ENCODE measurements around the gene SDCBP2. TPM values are rescaled to one million over a fixed set of nuclear protein-coding genes. Genes with fewer than 3 reads are reported as not detected.

SDCBP2 gene
- total RNA-seq, 1 donor from 2014 or later = 4.6 TPM

DNA sequence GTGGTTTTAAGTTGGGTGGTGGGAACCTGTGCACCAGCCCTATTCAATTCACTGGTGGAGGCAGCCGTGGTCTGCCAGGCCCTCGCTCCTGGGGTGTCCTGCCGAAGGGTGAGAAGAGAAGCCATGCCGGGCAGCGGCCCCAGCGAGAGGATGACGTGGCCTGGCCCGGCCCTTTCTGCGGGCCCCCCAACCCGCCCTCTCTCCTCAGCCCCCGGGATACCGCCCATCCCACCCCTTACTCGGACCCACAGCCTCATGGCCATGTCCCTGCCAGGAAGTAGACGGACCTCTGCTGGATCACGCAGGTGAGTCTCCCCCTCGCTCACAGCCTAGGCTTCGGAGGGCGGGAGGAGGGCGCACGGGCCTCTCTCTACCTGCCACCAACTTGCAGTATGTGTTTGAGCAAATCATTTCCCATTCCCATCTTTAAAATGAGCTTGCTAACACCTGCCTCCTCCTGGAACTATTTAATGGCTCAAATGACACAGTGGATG is 32.8 kb downstream of the SDCBP2 start:
- peaks cover 8% of the 10 kb centered on the region for H3K4me1 ChIP-seq (ENCODE audit: insufficient read depth, low read length)
- H3K9me3 Mint-ChIP-seq (ENCODE audit: unreplicated experiment) = no peaks in the 10 kb centered on the region
- H3K9me3 ChIP-seq (ENCODE audit: insufficient read depth, low read depth, low read length) = no peaks in the 10 kb centered on the region
- H3K4me2 ChIP-seq (ENCODE audit: low read length) = no peak overlapping the region
- H3K27ac Mint-ChIP-seq (ENCODE audit: unreplicated experiment) = no peak overlapping the region
- no peak overlapping the region for H3K4me3 Mint-ChIP-seq (ENCODE audit: unreplicated experiment)
- peaks cover 3% of the 10 kb centered on the region for H3K27me3 Mint-ChIP-seq (ENCODE audit: low read depth, unreplicated experiment)
- FAIRE-seq (no peak), DNase-seq (ENCODE audit: low read depth) (no peak)
- H2AFZ ChIP-seq (ENCODE audit: low read depth, low read length) = no peak overlapping the region
- H3K36me3 ChIP-seq (ENCODE audit: insufficient read depth, low read length) = no peaks in the 10 kb centered on the region
- peaks cover 13% of the 10 kb centered on the region for H3K4me1 Mint-ChIP-seq (ENCODE audit: low read depth, unreplicated experiment)
- H3K79me2 ChIP-seq (ENCODE audit: insufficient read depth, low read length) = no peaks in the 10 kb centered on the region
- peaks cover 19% of the 10 kb centered on the region for H3K36me3 Mint-ChIP-seq (ENCODE audit: low read depth, unreplicated experiment)
- H3K9ac ChIP-seq (ENCODE audit: low read length) = no peak overlapping the region
- H4K20me1 ChIP-seq (ENCODE audit: insufficient read depth, low read length) = peaks cover 12% of the 10 kb centered on the region
- no peaks in the 10 kb centered on the region for H3K27me3 ChIP-seq (ENCODE audit: insufficient read depth, low read length)
- no peak overlapping the region for H3K27ac ChIP-seq (ENCODE audit: low read depth, low read length)
- H3K4me3 ChIP-seq (ENCODE audit: insufficient read depth, low read depth, low read length) = no peak overlapping the region
- TF ChIP-seq, protein P1, sequence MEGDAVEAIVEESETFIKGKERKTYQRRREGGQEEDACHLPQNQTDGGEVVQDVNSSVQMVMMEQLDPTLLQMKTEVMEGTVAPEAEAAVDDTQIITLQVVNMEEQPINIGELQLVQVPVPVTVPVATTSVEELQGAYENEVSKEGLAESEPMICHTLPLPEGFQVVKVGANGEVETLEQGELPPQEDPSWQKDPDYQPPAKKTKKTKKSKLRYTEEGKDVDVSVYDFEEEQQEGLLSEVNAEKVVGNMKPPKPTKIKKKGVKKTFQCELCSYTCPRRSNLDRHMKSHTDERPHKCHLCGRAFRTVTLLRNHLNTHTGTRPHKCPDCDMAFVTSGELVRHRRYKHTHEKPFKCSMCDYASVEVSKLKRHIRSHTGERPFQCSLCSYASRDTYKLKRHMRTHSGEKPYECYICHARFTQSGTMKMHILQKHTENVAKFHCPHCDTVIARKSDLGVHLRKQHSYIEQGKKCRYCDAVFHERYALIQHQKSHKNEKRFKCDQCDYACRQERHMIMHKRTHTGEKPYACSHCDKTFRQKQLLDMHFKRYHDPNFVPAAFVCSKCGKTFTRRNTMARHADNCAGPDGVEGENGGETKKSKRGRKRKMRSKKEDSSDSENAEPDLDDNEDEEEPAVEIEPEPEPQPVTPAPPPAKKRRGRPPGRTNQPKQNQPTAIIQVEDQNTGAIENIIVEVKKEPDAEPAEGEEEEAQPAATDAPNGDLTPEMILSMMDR (IDR thresholded peaks at IDR 0.05; ENCODE audit: insufficient read depth, low read depth, low read length) = no peak
- no peak for TF ChIP-seq EZH2 (IDR thresholded peaks at IDR 0.05; ENCODE audit: insufficient read depth, low read length)

DNA sequence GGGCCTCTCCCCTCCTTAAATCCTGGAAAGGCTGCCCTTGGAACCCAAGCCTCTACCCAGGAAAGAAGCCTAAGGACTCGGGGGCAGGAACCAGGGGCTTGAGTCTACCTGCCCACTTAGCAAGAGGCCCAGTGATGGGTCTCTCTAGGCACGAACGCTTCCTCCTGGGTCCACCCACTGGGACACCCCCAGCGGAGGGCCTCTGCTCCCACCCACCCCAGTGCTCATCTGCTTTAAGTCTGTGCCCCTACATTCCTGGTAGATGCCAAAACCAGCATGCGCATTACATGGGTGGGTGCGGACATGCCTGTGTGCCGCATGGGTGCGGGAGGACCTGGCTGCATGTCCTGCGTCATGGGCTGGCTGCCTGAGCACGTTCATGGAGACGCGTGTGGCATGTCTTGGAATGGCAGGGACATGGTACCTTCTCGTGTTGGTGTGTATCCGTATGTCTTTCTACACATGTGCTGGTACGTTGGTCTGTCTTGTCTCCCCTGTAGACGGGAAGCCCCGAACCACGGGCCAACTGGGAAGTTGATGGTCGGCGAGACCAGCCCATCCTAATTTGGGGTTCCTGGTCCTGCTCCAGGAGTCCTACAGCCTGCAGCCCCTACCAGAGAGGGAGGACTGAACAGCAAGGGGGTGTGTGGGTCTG is 33.5 kb downstream of the SDCBP2 start:
- no peak for TF ChIP-seq EZH2 (IDR thresholded peaks at IDR 0.05; ENCODE audit: insufficient read depth, low read length)
- TF ChIP-seq, protein P1 (IDR thresholded peaks at IDR 0.05; ENCODE audit: insufficient read depth, low read depth, low read length) = no peak
- H3K27ac Mint-ChIP-seq (ENCODE audit: unreplicated experiment) = no peak overlapping the region
- H3K36me3 Mint-ChIP-seq (ENCODE audit: low read depth, unreplicated experiment) = peaks cover 16% of the 10 kb centered on the region
- Histone ChIP-seq H3K9ac (ENCODE audit: low read length) (no peak overlapping the region), H3K36me3 (ENCODE audit: insufficient read depth, low read length) (no peaks in the 10 kb centered on the region), H4K20me1 (ENCODE audit: insufficient read depth, low read length) (peaks cover 12% of the 10 kb centered on the region), H3K27me3 (ENCODE audit: insufficient read depth, low read length) (no peaks in the 10 kb centered on the region), H3K27ac (ENCODE audit: low read depth, low read length) (no peak overlapping the region), H3K9me3 (ENCODE audit: insufficient read depth, low read depth, low read length) (no peaks in the 10 kb centered on the region), H2AFZ (ENCODE audit: low read depth, low read length) (no peak overlapping the region), H3K79me2 (ENCODE audit: insufficient read depth, low read length) (no peaks in the 10 kb centered on the region), H3K4me3 (ENCODE audit: insufficient read depth, low read depth, low read length) (no peak overlapping the region), H3K4me2 (ENCODE audit: low read length) (no peak overlapping the region), H3K4me1 (ENCODE audit: insufficient read depth, low read length) (peaks cover under 1% of the 10 kb centered on the region)
- no peak for FAIRE-seq
- peaks cover 12% of the 10 kb centered on the region for H3K4me1 Mint-ChIP-seq (ENCODE audit: low read depth, unreplicated experiment)
- no peak overlapping the region for H3K4me3 Mint-ChIP-seq (ENCODE audit: unreplicated experiment)
- no peaks in the 10 kb centered on the region for H3K9me3 Mint-ChIP-seq (ENCODE audit: unreplicated experiment)
- H3K27me3 Mint-ChIP-seq (ENCODE audit: low read depth, unreplicated experiment) = peaks cover 3% of the 10 kb centered on the region
- no peak for DNase-seq (ENCODE audit: low read depth)

DNA sequence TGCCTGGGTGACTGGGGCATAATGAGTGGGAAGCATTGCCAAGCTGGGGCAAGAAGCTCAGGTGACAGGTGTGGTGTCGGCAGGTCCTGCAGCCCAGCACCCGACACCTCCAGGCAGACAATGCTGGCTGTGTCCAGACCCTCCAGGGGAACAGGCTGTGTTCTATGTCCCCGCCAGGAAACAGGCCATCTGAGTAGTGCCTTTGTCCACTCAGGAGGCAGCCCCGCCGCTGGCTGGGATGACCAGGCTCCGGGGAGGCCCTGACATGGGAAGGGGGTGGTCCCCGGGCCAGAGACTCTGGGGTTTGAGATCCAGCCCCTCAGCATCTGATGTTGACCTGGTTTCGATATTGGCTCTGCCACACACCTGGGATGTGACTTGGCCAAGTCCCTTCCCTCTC is 34.4 kb downstream of the SDCBP2 start:
- TF ChIP-seq EZH2 (IDR thresholded peaks at IDR 0.05; ENCODE audit: insufficient read depth, low read length) = no peak
- TF ChIP-seq, protein P1 (IDR thresholded peaks at IDR 0.05; ENCODE audit: insufficient read depth, low read depth, low read length) = no peak
- H3K27me3 Mint-ChIP-seq (ENCODE audit: low read depth, unreplicated experiment) = peaks cover 3% of the 10 kb centered on the region
- Histone ChIP-seq H2AFZ (ENCODE audit: low read depth, low read length) (no peak overlapping the region), H3K9me3 (ENCODE audit: insufficient read depth, low read depth, low read length) (no peaks in the 10 kb centered on the region), H3K4me2 (ENCODE audit: low read length) (no peak overlapping the region), H3K36me3 (ENCODE audit: insufficient read depth, low read length) (no peaks in the 10 kb centered on the region), H3K9ac (ENCODE audit: low read length) (no peak overlapping the region), H3K4me3 (ENCODE audit: insufficient read depth, low read depth, low read length) (no peak overlapping the region), H4K20me1 (ENCODE audit: insufficient read depth, low read length) (peaks cover 12% of the 10 kb centered on the region), H3K79me2 (ENCODE audit: insufficient read depth, low read length) (no peaks in the 10 kb centered on the region), H3K4me1 (ENCODE audit: insufficient read depth, low read length) (no peaks in the 10 kb centered on the region), H3K27me3 (ENCODE audit: insufficient read depth, low read length) (no peaks in the 10 kb centered on the region), H3K27ac (ENCODE audit: low read depth, low read length) (no peak overlapping the region)
- H3K36me3 Mint-ChIP-seq (ENCODE audit: low read depth, unreplicated experiment) = peaks cover 16% of the 10 kb centered on the region
- no peak overlapping the region for H3K27ac Mint-ChIP-seq (ENCODE audit: unreplicated experiment)
- H3K4me3 Mint-ChIP-seq (ENCODE audit: unreplicated experiment) = no peak overlapping the region
- H3K4me1 Mint-ChIP-seq (ENCODE audit: low read depth, unreplicated experiment) = peaks cover 12% of the 10 kb centered on the region
- no peaks in the 10 kb centered on the region for H3K9me3 Mint-ChIP-seq (ENCODE audit: unreplicated experiment)
- DNase-seq (ENCODE audit: low read depth) = no peak
- FAIRE-seq = no peak

Data from astrocyte (in vitro differentiated cells and primary cell).